ENCODE results near the gene KIF1A.

DNA sequence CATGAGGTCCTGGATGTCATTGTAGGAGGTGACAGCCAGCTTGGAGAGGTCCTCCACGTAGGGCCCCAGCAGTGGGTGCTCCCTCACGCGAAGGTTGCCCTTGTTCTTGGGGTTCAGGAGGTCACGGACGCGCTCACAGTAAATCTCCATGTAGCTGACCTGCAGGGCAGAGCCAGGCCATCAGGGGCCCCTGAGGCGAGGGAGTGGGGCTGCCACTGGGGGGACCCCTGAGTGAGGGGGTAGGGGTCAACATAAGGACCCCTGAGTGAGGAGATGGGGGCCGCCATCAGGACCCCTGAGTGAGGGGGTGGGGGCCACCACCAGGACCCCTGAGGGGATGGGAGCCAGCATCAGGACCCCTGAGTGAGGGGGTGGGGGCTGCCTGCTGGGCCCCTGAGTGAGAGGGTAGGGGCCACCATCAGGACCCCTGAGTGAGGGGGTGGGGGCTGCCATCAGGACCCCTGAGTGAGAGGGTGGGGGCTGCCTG is 33.6 kb downstream of the KIF1A start:
- TF ChIP-seq, protein P1, sequence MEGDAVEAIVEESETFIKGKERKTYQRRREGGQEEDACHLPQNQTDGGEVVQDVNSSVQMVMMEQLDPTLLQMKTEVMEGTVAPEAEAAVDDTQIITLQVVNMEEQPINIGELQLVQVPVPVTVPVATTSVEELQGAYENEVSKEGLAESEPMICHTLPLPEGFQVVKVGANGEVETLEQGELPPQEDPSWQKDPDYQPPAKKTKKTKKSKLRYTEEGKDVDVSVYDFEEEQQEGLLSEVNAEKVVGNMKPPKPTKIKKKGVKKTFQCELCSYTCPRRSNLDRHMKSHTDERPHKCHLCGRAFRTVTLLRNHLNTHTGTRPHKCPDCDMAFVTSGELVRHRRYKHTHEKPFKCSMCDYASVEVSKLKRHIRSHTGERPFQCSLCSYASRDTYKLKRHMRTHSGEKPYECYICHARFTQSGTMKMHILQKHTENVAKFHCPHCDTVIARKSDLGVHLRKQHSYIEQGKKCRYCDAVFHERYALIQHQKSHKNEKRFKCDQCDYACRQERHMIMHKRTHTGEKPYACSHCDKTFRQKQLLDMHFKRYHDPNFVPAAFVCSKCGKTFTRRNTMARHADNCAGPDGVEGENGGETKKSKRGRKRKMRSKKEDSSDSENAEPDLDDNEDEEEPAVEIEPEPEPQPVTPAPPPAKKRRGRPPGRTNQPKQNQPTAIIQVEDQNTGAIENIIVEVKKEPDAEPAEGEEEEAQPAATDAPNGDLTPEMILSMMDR (IDR thresholded peaks at IDR 0.05; ENCODE audit: poor library complexity, severe bottlenecking) = no peak
- TF ChIP-seq SMC3 (conservative IDR thresholded peaks at IDR 0.05; ENCODE audit: poor library complexity) = no peak
